ENCODE results near the gene POR. TPM values are rescaled to one million over a fixed set of nuclear protein-coding genes. Genes with fewer than 3 reads are reported as not detected.

Gene POR
- total RNA-seq, 1 experiment from 2014 or later, result 205 TPM

DNA sequence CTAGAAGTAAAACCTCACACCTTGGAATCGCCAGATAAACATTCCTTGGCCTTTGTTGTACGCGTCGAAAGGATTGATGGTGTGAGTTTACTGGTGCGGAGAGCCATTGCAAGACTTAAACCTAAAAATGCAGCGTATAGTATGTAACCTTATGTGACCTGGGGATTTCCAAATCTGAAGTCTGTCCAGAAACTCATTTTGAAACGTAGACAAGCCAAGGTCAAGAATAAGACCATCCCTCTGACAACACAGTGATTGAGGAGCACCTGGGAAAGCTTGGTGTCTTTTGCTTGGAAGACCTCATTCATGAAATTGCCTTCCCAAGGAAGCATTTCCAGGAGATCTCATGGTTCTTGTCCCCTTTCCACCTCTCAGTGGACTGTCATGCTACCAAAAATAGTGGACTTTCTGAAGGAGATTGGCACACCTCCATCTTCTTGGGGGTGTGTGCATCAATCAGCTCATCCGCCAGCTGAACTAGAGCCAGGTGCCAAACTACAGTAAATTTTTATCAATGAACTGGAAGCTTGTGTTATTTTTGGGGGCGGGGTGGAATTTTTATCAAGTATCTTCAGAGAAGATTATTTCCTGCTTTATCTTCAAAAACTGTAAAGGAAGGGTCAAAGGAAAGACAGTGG, 8.1 kb downstream of the POR start:
- ChIA-PET POLR2A (ENCODE audit: unreplicated experiment) (no interaction called here), CTCF (interaction anchor here (0.6 kb wide), 2 partner anchors 20 to 53 kb away, joined by 4 to 9 read pairs; no protein-coding TSS in a partner anchor)

DNA sequence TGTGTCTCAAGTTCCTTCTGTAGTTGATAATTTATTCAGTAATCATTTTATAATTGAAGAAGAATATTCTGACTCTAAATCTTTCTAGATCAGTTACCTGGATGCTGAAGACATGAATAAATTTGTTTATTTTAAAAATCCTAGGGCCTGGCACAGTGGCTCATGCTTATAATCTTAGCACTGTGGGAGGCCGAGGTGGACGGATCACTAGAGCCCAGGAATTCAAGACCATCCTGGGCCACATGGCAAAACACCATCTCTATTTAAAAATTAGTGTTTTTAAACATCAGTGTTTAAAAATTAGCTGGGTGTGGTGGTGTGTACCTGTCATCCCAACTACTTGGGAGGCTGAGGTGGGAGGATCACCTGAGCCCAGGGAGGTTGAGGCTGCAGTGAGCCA, 9.3 kb downstream of the POR start:
- ChIA-PET CTCF (interaction anchor here (0.7 kb wide), 1 partner anchor 8 kb away, joined by 3 read pairs; no protein-coding TSS in a partner anchor), POLR2A (ENCODE audit: unreplicated experiment) (interaction anchor here (0.7 kb wide), 1 partner anchor 9 kb away, joined by 4 read pairs; no protein-coding TSS in a partner anchor)
- Histone ChIP-seq H3F3A (ENCODE audit: insufficient read depth, low read depth) (peaks cover 9% of the 10 kb centered on the region), H2AFZ (no peak overlapping the region), H3K4me2 (no peak overlapping the region), H4K20me1 (ENCODE audit: insufficient read depth) (no peaks in the 10 kb centered on the region; the same call in none of the 2 replicates), H3K9me3 (ENCODE audit: insufficient read depth, low read depth) (no peaks in the 10 kb centered on the region), H3K4me1 (replicated peaks; ENCODE audit: insufficient read depth) (peaks cover 14% of the 10 kb centered on the region), H3K4me3 (no peak overlapping the region), H3K27me3 (ENCODE audit: insufficient read depth, low read depth) (no peaks in the 10 kb centered on the region), H3K79me2 (ENCODE audit: low read depth) (peaks cover 54% of the 10 kb centered on the region), H3K27ac (no peak overlapping the region), H3K9me2 (ENCODE audit: insufficient read depth) (no peaks in the 10 kb centered on the region), H3K36me3 (ENCODE audit: low read depth) (no peaks in the 10 kb centered on the region)
- no TSS peak for BruUV-seq (replicated peaks)
- TF ChIP-seq, protein P1, sequence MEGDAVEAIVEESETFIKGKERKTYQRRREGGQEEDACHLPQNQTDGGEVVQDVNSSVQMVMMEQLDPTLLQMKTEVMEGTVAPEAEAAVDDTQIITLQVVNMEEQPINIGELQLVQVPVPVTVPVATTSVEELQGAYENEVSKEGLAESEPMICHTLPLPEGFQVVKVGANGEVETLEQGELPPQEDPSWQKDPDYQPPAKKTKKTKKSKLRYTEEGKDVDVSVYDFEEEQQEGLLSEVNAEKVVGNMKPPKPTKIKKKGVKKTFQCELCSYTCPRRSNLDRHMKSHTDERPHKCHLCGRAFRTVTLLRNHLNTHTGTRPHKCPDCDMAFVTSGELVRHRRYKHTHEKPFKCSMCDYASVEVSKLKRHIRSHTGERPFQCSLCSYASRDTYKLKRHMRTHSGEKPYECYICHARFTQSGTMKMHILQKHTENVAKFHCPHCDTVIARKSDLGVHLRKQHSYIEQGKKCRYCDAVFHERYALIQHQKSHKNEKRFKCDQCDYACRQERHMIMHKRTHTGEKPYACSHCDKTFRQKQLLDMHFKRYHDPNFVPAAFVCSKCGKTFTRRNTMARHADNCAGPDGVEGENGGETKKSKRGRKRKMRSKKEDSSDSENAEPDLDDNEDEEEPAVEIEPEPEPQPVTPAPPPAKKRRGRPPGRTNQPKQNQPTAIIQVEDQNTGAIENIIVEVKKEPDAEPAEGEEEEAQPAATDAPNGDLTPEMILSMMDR (conservative IDR thresholded peaks at IDR 0.05), result no peak
- no peak for TF ChIP-seq EZH2 (IDR thresholded peaks at IDR 0.05; ENCODE audit: low read depth)
- intact Hi-C loops (cut with micrococcal nuclease; ENCODE audit: unreplicated experiment), result no loop called here
- no peak for DNase-seq

More for the DNA sequence above, 8.1 kb downstream of the POR start:
- intact Hi-C loops (cut with micrococcal nuclease; ENCODE audit: unreplicated experiment), result no loop called here
- H3F3A ChIP-seq (ENCODE audit: insufficient read depth, low read depth), result peaks cover 6% of the 10 kb centered on the region
- H3K9me3 ChIP-seq (ENCODE audit: insufficient read depth, low read depth), result no peaks in the 10 kb centered on the region
- no peak for DNase-seq
- H3K36me3 ChIP-seq (ENCODE audit: low read depth), result no peaks in the 10 kb centered on the region
- no peak overlapping the region for H3K27ac ChIP-seq
- peaks cover 3% of the 10 kb centered on the region for H4K20me1 ChIP-seq (ENCODE audit: insufficient read depth)
- no peak overlapping the region for H3K4me3 ChIP-seq
- H3K9me2 ChIP-seq (ENCODE audit: insufficient read depth), result no peaks in the 10 kb centered on the region
- H2AFZ ChIP-seq, result no peak overlapping the region
- no peak for TF ChIP-seq EZH2 (IDR thresholded peaks at IDR 0.05; ENCODE audit: low read depth)
- TF ChIP-seq, protein P1 (conservative IDR thresholded peaks at IDR 0.05), result no peak
- no peak overlapping the region for H3K4me2 ChIP-seq
- peaks cover 17% of the 10 kb centered on the region for H3K4me1 ChIP-seq (replicated peaks; ENCODE audit: insufficient read depth)
- peaks cover 66% of the 10 kb centered on the region for H3K79me2 ChIP-seq (ENCODE audit: low read depth)
- BruUV-seq (replicated peaks), result no TSS peak
- H3K27me3 ChIP-seq (ENCODE audit: insufficient read depth, low read depth), result no peaks in the 10 kb centered on the region

DNA sequence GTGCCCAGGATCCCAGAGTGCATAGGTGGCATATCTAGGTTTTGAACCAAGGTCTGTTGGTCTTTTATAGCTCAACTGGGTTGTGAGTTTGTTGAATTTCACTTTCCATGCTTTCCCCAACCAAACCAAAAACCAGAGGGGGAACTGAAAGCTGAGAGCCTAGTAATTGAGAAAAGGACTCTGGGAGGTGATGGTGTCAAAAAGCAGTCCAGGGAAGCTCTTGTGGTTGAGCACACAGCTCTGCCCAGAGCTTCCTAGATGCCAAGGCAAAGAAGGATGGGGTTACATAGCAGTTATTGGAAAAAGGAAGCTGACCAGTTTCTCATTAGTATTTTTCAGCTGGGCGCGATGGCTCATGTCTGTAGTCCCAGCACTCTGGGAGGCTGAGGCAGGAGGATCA, 9.9 kb downstream of the POR start:
- Histone ChIP-seq H3K27me3 (ENCODE audit: insufficient read depth, low read depth) (no peaks in the 10 kb centered on the region), H3K9me2 (ENCODE audit: insufficient read depth) (no peaks in the 10 kb centered on the region), H3F3A (ENCODE audit: insufficient read depth, low read depth) (peaks cover 9% of the 10 kb centered on the region; the same call in 1 of the 2 replicates), H3K4me1 (replicated peaks; ENCODE audit: insufficient read depth) (peaks cover 8% of the 10 kb centered on the region), H3K4me3 (no peak overlapping the region), H3K79me2 (ENCODE audit: low read depth) (peaks cover 49% of the 10 kb centered on the region), H4K20me1 (ENCODE audit: insufficient read depth) (no peaks in the 10 kb centered on the region; the same call in none of the 2 replicates), H2AFZ (no peak overlapping the region), H3K4me2 (no peak overlapping the region), H3K9me3 (ENCODE audit: insufficient read depth, low read depth) (no peaks in the 10 kb centered on the region), H3K27ac (no peak overlapping the region), H3K36me3 (ENCODE audit: low read depth) (no peaks in the 10 kb centered on the region)
- no peak for DNase-seq
- ChIA-PET CTCF (interaction anchor here (0.7 kb wide), 1 partner anchor 9 kb away, joined by 3 read pairs; no protein-coding TSS in a partner anchor), POLR2A (ENCODE audit: unreplicated experiment) (interaction anchor here (0.7 kb wide), 1 partner anchor 9 kb away, joined by 4 read pairs; no protein-coding TSS in a partner anchor)
- no peak for TF ChIP-seq EZH2 (IDR thresholded peaks at IDR 0.05; ENCODE audit: low read depth)
- TF ChIP-seq, protein P1 (conservative IDR thresholded peaks at IDR 0.05), result no peak
- no TSS peak for BruUV-seq (replicated peaks)
- intact Hi-C loops (cut with micrococcal nuclease; ENCODE audit: unreplicated experiment), result no loop called here

All from PC-9 (cell line).